Activated naive CD4-positive, alpha-beta T cell treated with anti-CD3 and anti-CD28 coated beads, Interleukin-2, amount 50 U/mL, for 72 hours (primary cell): Measurements from ENCODE around the gene LARP4B. TPM values are rescaled to one million over a fixed set of nuclear protein-coding genes. Genes with fewer than 3 reads are reported as not detected.

Experiments used
- ATAC-seq, 2 donors: fragments of 150-1000 bp; cut with Tn5 transposase; 2 replicates each; pipeline ENCODE4 v1.10.0; 2021; ENCODE audit warnings: mild to moderate bottlenecking in 2 of 2, moderate library complexity in 2 of 2
- DNase-seq, 2 donors: peaks; one replicate each; pipeline ENCODE4 v3.0.0; 2021 to 2022; ENCODE audit warnings: low spot score in 2 of 2
- H3K27ac Mint-ChIP-seq, 2 donors: one replicate each; pipeline ENCODE4 v1.8.0; 2022; ENCODE audit warnings: mild to moderate bottlenecking in 2 of 2, mixed read lengths in 2 of 2
- H3K36me3 Mint-ChIP-seq, 2 donors: one replicate each; pipeline ENCODE4 v1.8.0; 2022; ENCODE audit warnings: mixed read lengths in 2 of 2
- H3K9me3 Mint-ChIP-seq, 2 donors: one replicate each; pipeline ENCODE4 v1.8.0; 2022; ENCODE audit warnings: mixed read lengths in 2 of 2
- total RNA-seq, 2 donors: library from RNA; stranded (reverse); gene quantifications; one replicate each; pipeline ENCODE4 v1.2.3, GENCODE V29; 2022

Gene LARP4B
- total RNA-seq, 2 donors from 2014 or later, result 87.4 to 122 TPM

- no peak for DNase-seq
These were observed 146.2 kb downstream of the LARP4B start for GRCh38 chr10:785089-785860.

DNA sequence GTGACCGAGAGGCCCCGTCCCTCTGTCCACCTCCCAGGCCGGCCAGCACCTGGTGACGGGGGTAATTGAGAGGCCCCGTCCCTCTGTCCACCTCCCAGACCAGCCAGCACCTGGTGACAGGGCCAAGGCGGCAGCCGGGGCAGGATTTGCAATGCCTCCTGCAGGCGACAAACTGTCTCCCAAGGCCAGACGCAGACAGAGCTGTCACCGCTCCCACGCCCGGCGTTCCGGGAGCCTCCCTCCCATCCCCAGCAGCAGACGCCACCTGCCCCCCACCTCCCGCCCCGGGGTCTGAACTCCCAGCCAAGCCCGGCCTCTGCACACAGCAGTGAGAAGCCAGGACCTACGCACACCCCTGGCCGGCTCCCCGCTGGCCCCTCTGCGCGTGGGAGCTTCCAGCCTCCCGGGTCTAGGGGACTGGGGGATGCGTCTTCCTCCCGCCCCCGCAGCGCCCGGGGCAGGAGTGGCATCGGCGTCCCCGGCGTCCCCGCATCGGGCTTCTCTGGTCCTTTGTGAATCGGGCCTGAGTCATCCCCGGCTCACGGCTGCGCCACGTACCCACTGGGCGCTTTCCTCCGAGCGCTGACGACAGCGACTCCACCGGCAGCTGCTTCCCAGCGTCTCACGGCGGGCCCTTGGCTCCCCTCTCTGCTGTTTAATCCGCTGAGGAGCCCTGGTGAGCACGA lies 147.0 kb downstream of the LARP4B start:
- H3K27ac Mint-ChIP-seq, result no peak overlapping the region
- H3K9me3 Mint-ChIP-seq, result no peaks in the 10 kb centered on the region
- DNase-seq (peak; percentile 67 to 73), ATAC-seq (peak; percentile 82 to 96)
- H3K36me3 Mint-ChIP-seq, result no peaks in the 10 kb centered on the region

More at GRCh38 chr10:785089-785860, 146.2 kb downstream of the LARP4B start:
- H3K27ac Mint-ChIP-seq, result no peak overlapping the region
- H3K9me3 Mint-ChIP-seq, result no peaks in the 10 kb centered on the region
- no peaks in the 10 kb centered on the region for H3K36me3 Mint-ChIP-seq
- peak in 1 of 2 donors; percentile 29 for ATAC-seq

DNA sequence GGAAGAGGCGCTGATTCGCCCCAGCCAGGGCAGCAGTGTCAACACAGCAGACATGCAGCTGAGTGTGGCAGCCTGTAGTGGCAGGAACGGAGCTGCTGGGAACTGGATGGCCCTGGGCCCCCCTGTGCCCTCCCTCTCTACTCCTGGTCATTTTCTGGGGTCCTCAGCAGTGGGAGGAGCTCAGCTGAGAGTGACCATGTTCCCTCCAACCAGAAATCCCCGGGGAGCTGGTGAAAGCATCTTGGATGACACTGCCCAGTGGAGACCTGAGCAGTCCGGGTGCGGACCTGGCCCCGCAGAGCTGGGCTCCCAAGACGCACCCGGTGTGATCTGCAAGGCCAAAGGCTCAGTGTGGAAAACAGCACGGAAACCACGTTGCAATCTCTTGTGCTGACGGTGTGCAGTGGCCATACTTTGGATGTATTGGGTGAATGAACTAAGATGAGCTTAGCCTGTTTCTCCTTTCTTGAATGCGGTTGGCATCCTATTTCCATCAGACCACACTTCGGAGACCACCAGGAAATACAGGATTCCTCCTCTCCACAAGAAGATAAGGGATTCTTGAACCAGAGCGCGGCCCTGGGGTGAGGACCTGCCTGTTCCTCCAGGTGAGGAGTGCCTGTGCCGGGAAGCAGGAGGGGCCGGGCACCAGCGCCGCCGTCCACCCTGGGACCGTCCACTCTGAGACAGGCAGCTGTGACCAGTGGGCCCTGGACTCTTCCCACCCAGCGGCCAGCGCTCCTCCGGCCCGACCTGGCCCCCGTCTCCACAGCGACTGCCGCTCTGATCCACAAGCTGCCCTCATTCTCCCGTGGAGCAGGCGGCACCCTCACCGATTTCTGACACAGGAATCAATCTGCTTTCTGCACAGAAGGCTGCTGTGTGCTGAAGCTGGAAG lies 148.5 kb downstream of the LARP4B start:
- Mint-ChIP-seq H3K9me3 (no peaks in the 10 kb centered on the region), H3K36me3 (no peaks in the 10 kb centered on the region)
- no peak for ATAC-seq

DNA sequence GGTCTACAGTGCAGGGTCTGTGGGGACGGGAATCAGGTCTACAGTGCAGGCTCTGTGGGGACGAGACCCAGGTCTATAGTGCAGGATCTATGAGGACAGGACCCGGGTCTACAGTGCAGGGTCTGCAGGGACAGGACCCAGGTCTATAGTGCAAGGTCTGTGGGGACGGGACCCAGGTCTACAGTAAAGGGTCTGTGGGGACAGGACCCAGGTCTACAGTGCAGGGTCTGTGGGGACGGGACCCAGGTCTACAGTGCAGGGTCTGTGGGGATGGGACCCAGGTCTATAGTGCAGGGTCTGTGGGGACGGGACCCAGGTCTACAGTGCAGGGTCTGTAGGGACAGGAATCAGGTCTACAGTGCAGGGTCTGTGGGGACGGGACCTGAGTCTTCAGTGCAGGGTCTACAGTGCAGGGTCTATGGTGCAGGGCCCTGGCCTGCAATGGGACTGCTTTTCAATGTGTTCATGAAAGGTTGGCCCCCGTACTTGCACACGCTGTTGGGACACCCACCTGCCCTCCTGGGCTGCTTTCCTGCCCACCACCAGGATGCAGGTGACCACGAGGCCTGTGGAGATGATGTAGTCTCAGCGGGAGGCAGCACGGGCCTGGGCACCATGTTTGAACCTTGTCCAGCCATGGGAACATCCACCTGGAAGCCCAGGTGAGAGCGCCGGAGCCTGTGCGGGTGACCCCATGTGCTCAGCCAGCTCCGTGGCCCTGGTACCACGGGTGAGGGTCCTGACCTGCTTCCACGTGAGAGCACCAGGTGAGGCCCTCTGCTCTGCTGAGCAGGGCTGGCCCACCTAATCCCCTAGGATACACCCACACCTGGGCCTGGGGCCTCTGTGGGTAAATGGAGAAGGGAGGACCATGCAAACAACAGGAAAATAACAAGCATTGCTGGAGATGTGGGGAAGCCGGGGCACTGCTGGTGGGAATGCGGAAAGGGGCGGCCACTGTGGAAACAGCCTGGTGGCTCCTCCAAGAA lies 150.7 kb downstream of the LARP4B start:
- ATAC-seq (no peak), DNase-seq (no peak)
- Mint-ChIP-seq H3K36me3 (no peaks in the 10 kb centered on the region), H3K9me3 (no peaks in the 10 kb centered on the region), H3K27ac (no peak overlapping the region)

More for the DNA sequence above, 148.5 kb downstream of the LARP4B start:
- no peak overlapping the region for H3K27ac Mint-ChIP-seq
- DNase-seq, result peak in 1 of 2 donors; percentile 48

GRCh38 chr10:778626-779330 lies 152.7 kb downstream of the LARP4B start:
- Mint-ChIP-seq H3K36me3 (no peaks in the 10 kb centered on the region), H3K27ac (no peak overlapping the region), H3K9me3 (no peaks in the 10 kb centered on the region)
- DNase-seq, result no peak
- peak in 1 of 2 donors; percentile 21 for ATAC-seq

- Mint-ChIP-seq H3K9me3 (no peaks in the 10 kb centered on the region), H3K27ac (no peak overlapping the region), H3K36me3 (no peaks in the 10 kb centered on the region)
- DNase-seq (no peak), ATAC-seq (no peak)
These were observed 153.5 kb downstream of the LARP4B start for GRCh38 chr10:777913-778479.

DNA sequence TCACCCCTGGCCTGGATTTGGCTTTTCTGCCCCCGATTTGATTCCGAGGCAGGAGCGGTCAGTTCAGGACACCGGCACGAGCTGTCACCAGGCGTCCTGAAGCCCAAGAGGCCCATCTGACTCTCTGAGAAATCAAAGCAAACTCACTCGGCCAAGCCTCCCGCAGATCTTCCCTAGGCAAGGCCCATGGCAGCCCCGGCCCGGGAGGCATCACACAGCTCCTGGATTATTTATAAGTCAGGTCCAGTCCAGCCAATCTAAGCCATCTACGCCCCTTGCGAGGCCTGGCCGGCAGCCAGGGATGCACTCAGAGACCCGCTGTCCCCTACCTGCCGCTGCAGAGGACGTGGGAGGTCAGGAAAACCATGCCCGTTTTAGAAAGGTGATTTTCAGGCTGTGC lies 154.7 kb downstream of the LARP4B start:
- Mint-ChIP-seq H3K27ac (no peak overlapping the region), H3K9me3 (no peaks in the 10 kb centered on the region), H3K36me3 (no peaks in the 10 kb centered on the region)
- no peak for ATAC-seq
- DNase-seq, result no peak

DNA sequence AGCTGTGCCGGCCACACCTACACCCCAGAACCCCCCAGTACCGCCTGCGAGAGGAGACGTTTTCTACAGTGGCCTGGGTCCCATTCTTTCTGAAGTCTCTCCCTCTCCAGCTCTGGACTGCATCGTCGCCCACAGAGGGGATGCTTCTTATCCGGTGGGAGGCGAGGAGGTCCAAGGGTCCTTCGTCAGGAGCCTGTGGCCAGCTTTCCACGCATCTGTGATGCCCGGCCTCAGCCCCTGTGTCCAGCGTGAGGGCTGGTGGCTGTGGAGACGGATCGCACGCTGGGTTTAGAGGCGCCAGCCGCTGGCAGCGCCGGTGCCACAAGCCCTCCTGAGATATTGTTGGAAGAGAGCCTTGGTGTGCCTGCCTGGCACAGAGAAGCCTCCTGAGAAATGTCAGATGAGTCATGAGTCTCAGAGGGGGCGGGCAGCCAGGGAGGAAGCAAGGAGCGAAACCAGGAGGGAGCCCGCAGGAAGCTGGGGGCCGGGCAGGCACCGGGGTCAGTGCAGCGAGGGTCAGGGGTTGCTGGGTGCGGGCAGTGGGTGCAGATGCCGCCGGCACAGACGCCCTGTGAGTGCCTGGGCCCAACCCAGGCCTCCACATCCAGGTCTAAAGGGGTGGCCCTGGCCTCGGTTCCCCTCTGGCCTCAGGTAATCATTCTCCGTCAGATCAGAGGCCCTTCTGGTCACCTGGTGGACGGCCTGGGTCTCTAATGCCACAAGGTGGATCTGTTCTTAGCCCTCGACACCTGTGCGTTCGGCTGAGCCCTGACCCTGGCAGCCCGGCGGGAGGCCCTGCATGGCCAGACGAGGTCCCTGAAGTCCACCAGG lies 156.0 kb downstream of the LARP4B start:
- peak; percentile 26 to 33 for ATAC-seq
- Mint-ChIP-seq H3K36me3 (no peaks in the 10 kb centered on the region), H3K27ac (no peak overlapping the region), H3K9me3 (no peaks in the 10 kb centered on the region)
- DNase-seq, result no peak

DNA sequence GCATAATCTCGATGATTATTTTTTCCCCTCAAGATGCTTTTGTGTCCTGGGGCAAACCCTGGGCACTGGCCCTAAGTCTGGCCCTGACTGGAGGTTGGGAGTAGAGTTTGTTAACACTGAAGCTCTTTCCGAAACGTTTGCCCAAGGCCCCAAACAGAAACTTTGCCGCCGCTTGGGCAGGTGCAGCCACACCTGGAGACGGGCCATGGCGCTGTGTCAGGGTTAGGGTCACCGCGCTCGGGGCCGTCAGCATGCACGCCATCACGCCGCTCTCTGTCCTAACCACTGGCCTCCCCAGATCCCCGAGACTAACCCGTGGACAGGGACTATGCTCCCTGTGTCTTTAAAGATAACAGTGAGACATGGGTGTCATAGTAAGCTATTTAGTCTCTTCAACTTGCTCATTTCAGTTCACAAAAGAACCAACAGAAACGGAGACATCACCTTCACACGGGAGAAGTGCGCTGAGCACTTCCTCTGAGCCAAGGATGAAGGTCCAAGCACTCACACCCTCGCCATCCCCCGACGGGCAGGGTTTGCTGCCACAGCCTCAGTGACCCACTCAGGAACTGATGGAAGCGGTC lies 156.8 kb downstream of the LARP4B start:
- ATAC-seq (no peak), DNase-seq (no peak)
- no peak overlapping the region for H3K27ac Mint-ChIP-seq
- H3K9me3 Mint-ChIP-seq, result no peaks in the 10 kb centered on the region
- H3K36me3 Mint-ChIP-seq, result no peaks in the 10 kb centered on the region

GRCh38 chr10:774223-774622 lies 157.3 kb downstream of the LARP4B start:
- Mint-ChIP-seq H3K27ac (no peak overlapping the region), H3K9me3 (no peaks in the 10 kb centered on the region), H3K36me3 (no peaks in the 10 kb centered on the region)
- DNase-seq (no peak), ATAC-seq (no peak)

DNA sequence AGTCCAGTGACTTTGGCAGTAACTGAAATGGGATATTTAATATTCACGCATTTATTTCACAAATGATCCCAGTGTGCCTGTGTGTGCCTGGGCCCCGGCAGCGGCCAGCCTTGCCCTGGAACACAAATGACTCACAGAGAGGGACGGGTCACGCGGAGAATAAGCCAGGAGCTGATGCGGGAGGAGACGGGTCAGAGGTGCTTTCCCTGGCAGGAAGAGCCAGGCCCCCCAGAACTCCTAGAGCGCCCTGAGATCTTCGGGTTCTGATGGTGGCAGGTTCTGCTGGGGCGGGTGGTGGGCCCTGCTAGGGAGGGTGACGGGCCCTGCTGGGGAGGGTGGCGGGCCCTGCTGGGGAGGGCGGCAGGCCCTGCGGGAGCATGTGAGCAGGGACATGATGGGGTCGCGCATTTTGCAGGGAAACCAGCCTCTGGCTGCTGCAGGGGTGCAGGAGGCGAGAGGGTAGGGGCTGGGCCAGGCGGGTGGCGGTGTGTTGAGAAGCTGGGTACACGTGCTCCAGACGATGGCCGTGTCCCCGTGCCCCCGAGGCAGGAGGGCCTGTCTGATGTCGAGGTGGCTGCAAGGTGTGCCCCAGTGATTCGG lies 157.8 kb downstream of the LARP4B start:
- DNase-seq (no peak), ATAC-seq (no peak)
- H3K36me3 Mint-ChIP-seq, result no peaks in the 10 kb centered on the region
- no peak overlapping the region for H3K27ac Mint-ChIP-seq
- peaks cover 0 to 3% of the 10 kb centered on the region in 2 donors for H3K9me3 Mint-ChIP-seq

- Mint-ChIP-seq H3K36me3 (no peaks in the 10 kb centered on the region), H3K27ac (no peak overlapping the region), H3K9me3 (peaks cover 9 to 13% of the 10 kb centered on the region in 2 donors)
- no peak for ATAC-seq
- DNase-seq, result no peak
These were observed 159.3 kb downstream of the LARP4B start for GRCh38 chr10:772227-772637.

GRCh38 chr10:771647-772046 lies 159.9 kb downstream of the LARP4B start:
- no peaks in the 10 kb centered on the region for H3K36me3 Mint-ChIP-seq
- peaks cover 10 to 13% of the 10 kb centered on the region in 2 donors for H3K9me3 Mint-ChIP-seq
- ATAC-seq (no peak), DNase-seq (no peak)
- H3K27ac Mint-ChIP-seq, result no peak overlapping the region

- Mint-ChIP-seq H3K9me3 (peaks cover 10 to 13% of the 10 kb centered on the region in 2 donors), H3K36me3 (no peaks in the 10 kb centered on the region), H3K27ac (no peak overlapping the region)
- DNase-seq (no peak), ATAC-seq (no peak)
These were observed 160.5 kb downstream of the LARP4B start for GRCh38 chr10:770975-771374.
